HEK293 (cell line): ENCODE data around the gene CTNNA2.

Experiments used
- CTCF ChIA-PET: fragments of 350-600 bp; formaldehyde crosslinking; extraction: SDS; loops from one replicate; lab custom pipeline; 2021; ENCODE audit warnings: antibody characterized with exemption; lab: Yijun Ruan, JAX
- POLR2A ChIA-PET: fragments of 300-600 bp; formaldehyde crosslinking; extraction: SDS; loops from one replicate; lab custom pipeline; 2020; ENCODE audit warnings: antibody characterized with exemption, inconsistent platforms; lab: Yijun Ruan, JAX
- H3K27ac ChIP-seq: fragments of 200-500 bp; sonication (Bioruptor generic); 2 replicates; pipeline ENCODE4 v1.5.1; 2014; ENCODE audit warnings: low read depth, low read length, control low read depth, inconsistent platforms; ENCODE audit errors: extremely low read depth
- H3K36me3 ChIP-seq, 2 experiments: fragments of 200-500 bp in 1 of 2; sonication (Bioruptor generic) in 1 of 2; 1 replicate in 1 of 2; 2 replicates in 1 of 2; pipeline ENCODE4 v1.5.1; 2014 to 2017; ENCODE audit warnings: inconsistent platforms in 2 of 2, low read length in 2 of 2; ENCODE audit not compliant: control insufficient read depth in 2 of 2, insufficient read depth in 1 of 2
- H3K4me1 ChIP-seq: fragments of 200-500 bp; sonication (Bioruptor generic); 2 replicates; pipeline ENCODE4 v1.5.1; 2014; ENCODE audit warnings: mild to moderate bottlenecking, low read length, inconsistent platforms; ENCODE audit not compliant: control insufficient read depth, insufficient read depth
- H3K4me3 ChIP-seq: 2 replicates; pipeline ENCODE4 v1.5.1; 2011; ENCODE audit warnings: low read depth, mild to moderate bottlenecking, control low read depth, low read length, moderate library complexity
- H3K9me3 ChIP-seq: fragments of 200-500 bp; sonication (Bioruptor generic); 2 replicates; pipeline ENCODE4 v1.5.1; 2014; ENCODE audit warnings: low read depth, low read length, inconsistent platforms; ENCODE audit not compliant: control insufficient read depth, insufficient read depth
- ATF2 ChIP-seq: fragments of 450-650 bp; formaldehyde crosslinking; IDR thresholded peaks from 2 replicates; pipeline ENCODE4 v1.5.1; 2016; ENCODE audit warnings: missing biosample characterization, missing genetic modification characterization, low read depth
- ZBTB20 ChIP-seq: fragments of 450-650 bp; formaldehyde crosslinking; IDR thresholded peaks from 2 replicates; pipeline ENCODE4 v1.5.1; 2016; ENCODE audit warnings: missing biosample characterization, missing genetic modification characterization
- ZNF148 ChIP-seq: fragments of 450-650 bp; formaldehyde crosslinking; IDR thresholded peaks from 2 replicates; pipeline ENCODE4 v1.5.0; 2017; ENCODE audit warnings: missing biosample characterization, missing genetic modification characterization, borderline replicate concordance
- ZNF18 ChIP-seq: fragments of 450-650 bp; formaldehyde crosslinking; IDR thresholded peaks from 2 replicates; pipeline ENCODE4 v1.5.1; 2016; ENCODE audit warnings: missing biosample characterization, missing genetic modification characterization
- ZNF24 ChIP-seq: fragments of 450-650 bp; formaldehyde crosslinking; IDR thresholded peaks from 2 replicates; pipeline ENCODE4 v1.5.1; 2016; ENCODE audit warnings: missing biosample characterization, missing genetic modification characterization
- ZNF248 ChIP-seq: fragments of 450-650 bp; formaldehyde crosslinking; IDR thresholded peaks from 2 replicates; pipeline ENCODE4 v1.5.1; 2017; ENCODE audit warnings: missing biosample characterization, missing genetic modification characterization
- ZNF311 ChIP-seq: fragments of 450-650 bp; formaldehyde crosslinking; IDR thresholded peaks from 2 replicates; pipeline ENCODE4 v1.5.1; 2017; ENCODE audit warnings: missing biosample characterization, missing genetic modification characterization, borderline replicate concordance
- ZNF518A ChIP-seq: fragments of 450-650 bp; formaldehyde crosslinking; conservative IDR thresholded peaks from 2 replicates; pipeline ENCODE4 v1.5.1; 2016; ENCODE audit warnings: low read depth, missing biosample characterization, missing genetic modification characterization
- ZNF580 ChIP-seq: fragments of 450-650 bp; formaldehyde crosslinking; IDR thresholded peaks from 2 replicates; pipeline ENCODE4 v1.5.1; 2016; ENCODE audit warnings: missing biosample characterization, missing genetic modification characterization
- ZNF670 ChIP-seq: fragments of 450-650 bp; formaldehyde crosslinking; IDR thresholded peaks from 2 replicates; pipeline ENCODE4 v1.5.1; 2016; ENCODE audit warnings: missing biosample characterization, missing genetic modification characterization, low read depth
- ZNF704 ChIP-seq: fragments of 450-650 bp; formaldehyde crosslinking; IDR thresholded peaks from 2 replicates; pipeline ENCODE4 v1.5.1; 2016; ENCODE audit warnings: missing biosample characterization, missing genetic modification characterization
- ZSCAN18 ChIP-seq: fragments of 450-650 bp; formaldehyde crosslinking; IDR thresholded peaks from 2 replicates; pipeline ENCODE4 v1.5.1; 2016; ENCODE audit warnings: missing biosample characterization, missing genetic modification characterization
- ZSCAN23 ChIP-seq: fragments of 450-650 bp; formaldehyde crosslinking; IDR thresholded peaks from 2 replicates; pipeline ENCODE4 v1.5.1; 2016; ENCODE audit warnings: missing biosample characterization, missing genetic modification characterization
- ZSCAN4 ChIP-seq: fragments of 450-650 bp; formaldehyde crosslinking; IDR thresholded peaks from 2 replicates; pipeline ENCODE4 v1.5.1; 2017; ENCODE audit warnings: missing biosample characterization, missing genetic modification characterization
- ZXDB ChIP-seq: fragments of 450-650 bp; formaldehyde crosslinking; IDR thresholded peaks from 2 replicates; pipeline ENCODE4 v1.5.1; 2016; ENCODE audit warnings: missing biosample characterization, missing genetic modification characterization

CTNNA2 gene

GRCh38 chr2:80361904-80362303 lies 849.1 kb downstream of the CTNNA2 start:
- Histone ChIP-seq H3K9me3 (no peaks in the 10 kb centered on the region), H3K27ac (no peak overlapping the region)
- TF ChIP-seq ZNF670 (no peak), ZNF311 (no peak), ZSCAN18 (tag by site-specific recombination) (no peak), ZSCAN4 (tag by site-specific recombination) (no peak), ZNF518A (tag by site-specific recombination) (no peak), ZNF148 (tag by site-specific recombination) (no peak), ZNF18 (tag by site-specific recombination) (no peak), ZBTB20 (tag by site-specific recombination) (no peak), ZNF248 (tag by site-specific recombination) (no peak), ZNF24 (tag by site-specific recombination) (no peak), ATF2 (tag by site-specific recombination) (no peak), ZNF580 (no peak), ZSCAN23 (tag by site-specific recombination) (no peak), ZNF704 (tag by site-specific recombination) (no peak), ZXDB (tag by site-specific recombination) (no peak)
- TF ChIP-seq, all 188 proteins: peak for 0
- Histone ChIP-seq H3K4me1 (no peaks in the 10 kb centered on the region), H3K4me3 (no peak overlapping the region), H3K36me3 (no peaks in the 10 kb centered on the region)
- ChIA-PET CTCF (interaction anchor here (0.6 kb wide), 1 partner anchor 295 kb away, joined by 7 read pairs; no protein-coding TSS in a partner anchor), POLR2A (no interaction called here)
